Tibial nerve (tissue), 4 donors: ENCODE data around the gene ASB5.

Experiments
- CTCF ChIP-seq, 5 experiments: fragments of 200-600 bp in 3 of 5; fragments of 450-650 bp in 2 of 5; sonication (generic) in 3 of 5; IDR thresholded peaks; one replicate each; pipeline ENCODE4 v1.5.1; 2016 to 2019; ENCODE audit warnings: antibody characterized with exemption in 5 of 5, mild to moderate bottlenecking in 3 of 5, moderate library complexity in 2 of 5
- EP300 ChIP-seq, 2 donors: sonication (generic); formaldehyde crosslinking; IDR thresholded peaks; one replicate each; pipeline ENCODE4 v1.6.1; 2017; ENCODE audit warnings: antibody characterized with exemption in 2 of 2, mild to moderate bottlenecking in 1 of 2
- POLR2A ChIP-seq, 2 donors: fragments of 450-650 bp; IDR thresholded peaks; one replicate each; pipeline ENCODE4 v1.6.1; 2017; ENCODE audit warnings: antibody characterized with exemption in 2 of 2, mild to moderate bottlenecking in 2 of 2, moderate library complexity in 2 of 2

- TF ChIP-seq CTCF (IDR thresholded peaks at IDR 0.05), result no peak
- TF ChIP-seq POLR2A (IDR thresholded peaks at IDR 0.05), result no peak
- no peak for TF ChIP-seq EP300 (IDR thresholded peaks at IDR 0.05)
Observed at GRCh38 chr4:176266026-176266425, 3.0 kb downstream of the ASB5 start.
